NCI-H1417 treated with DMSO at 0.1 percent for 48 hours (cell line): ENCODE measurements around the gene PCDHGB5.
"Not testable (repeated sequence)": the region's sequence is repeated elsewhere in the genome, so short reads cannot be mapped to it uniquely, and the experiment has no call there.

Source experiments
- DNase-seq: peaks from one replicate; lab custom pipeline; 2025; lab: John Stamatoyannopoulos, UW

Gene PCDHGB5

GRCh38 chr5:141382469-141383294 lies 15.1 kb upstream of the PCDHGB5 start, which contains the start of gene PCDHGA7:
TSS of gene PCDHGA7 (plus strand) at chr5:141382742. CDS start at chr5:141382900, 158 bp downstream.
- no peak for DNase-seq

DNA sequence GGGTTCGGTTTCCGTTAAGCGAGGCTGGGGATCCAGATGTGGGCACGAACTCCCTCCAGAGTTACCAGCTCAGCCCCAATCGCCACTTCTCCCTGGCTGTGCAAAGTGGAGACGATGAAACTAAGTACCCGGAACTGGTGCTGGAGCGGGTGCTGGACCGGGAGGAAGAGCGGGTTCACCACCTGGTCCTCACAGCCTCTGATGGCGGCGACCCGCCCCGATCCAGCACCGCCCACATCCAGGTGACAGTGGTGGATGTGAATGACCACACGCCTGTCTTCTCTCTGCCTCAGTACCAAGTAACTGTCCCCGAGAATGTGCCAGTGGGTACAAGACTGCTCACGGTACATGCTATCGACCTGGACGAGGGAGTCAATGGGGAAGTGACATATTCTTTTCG lies 14.4 kb upstream of the PCDHGB5 start:
- DNase-seq = no peak

DNA sequence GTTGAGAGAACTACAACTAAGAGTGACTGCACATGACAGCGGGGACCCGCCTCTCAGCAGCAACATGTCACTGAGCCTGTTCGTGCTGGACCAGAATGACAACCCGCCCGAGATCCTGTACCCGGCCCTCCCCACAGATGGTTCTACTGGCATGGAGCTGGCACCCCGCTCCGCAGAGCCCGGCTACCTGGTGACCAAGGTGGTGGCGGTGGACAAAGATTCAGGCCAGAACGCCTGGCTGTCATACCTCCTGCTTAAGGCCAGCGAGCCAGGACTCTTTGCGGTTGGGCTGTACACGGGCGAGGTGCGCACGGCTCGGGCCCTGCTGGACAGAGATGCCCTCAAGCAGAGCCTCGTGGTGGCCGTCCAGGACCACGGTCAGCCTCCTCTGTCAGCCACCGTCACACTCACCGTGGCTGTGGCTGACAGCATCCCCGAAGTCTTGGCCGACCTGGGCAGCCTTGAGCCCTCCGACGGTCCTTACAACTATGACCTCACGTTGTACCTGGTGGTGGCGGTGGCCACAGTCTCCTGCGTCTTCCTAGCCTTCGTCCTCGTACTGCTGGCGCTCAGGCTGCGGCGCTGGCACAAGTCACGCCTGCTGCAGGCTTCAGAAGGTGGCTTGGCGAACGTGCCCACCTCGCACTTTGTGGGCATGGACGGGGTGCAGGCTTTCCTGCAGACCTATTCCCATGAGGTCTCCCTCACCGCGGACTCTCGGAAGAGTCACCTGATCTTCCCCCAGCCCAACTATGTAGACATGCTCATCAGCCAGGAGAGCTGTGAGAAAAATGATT lies 13.1 kb upstream of the PCDHGB5 start:
- no peak for DNase-seq

DNA sequence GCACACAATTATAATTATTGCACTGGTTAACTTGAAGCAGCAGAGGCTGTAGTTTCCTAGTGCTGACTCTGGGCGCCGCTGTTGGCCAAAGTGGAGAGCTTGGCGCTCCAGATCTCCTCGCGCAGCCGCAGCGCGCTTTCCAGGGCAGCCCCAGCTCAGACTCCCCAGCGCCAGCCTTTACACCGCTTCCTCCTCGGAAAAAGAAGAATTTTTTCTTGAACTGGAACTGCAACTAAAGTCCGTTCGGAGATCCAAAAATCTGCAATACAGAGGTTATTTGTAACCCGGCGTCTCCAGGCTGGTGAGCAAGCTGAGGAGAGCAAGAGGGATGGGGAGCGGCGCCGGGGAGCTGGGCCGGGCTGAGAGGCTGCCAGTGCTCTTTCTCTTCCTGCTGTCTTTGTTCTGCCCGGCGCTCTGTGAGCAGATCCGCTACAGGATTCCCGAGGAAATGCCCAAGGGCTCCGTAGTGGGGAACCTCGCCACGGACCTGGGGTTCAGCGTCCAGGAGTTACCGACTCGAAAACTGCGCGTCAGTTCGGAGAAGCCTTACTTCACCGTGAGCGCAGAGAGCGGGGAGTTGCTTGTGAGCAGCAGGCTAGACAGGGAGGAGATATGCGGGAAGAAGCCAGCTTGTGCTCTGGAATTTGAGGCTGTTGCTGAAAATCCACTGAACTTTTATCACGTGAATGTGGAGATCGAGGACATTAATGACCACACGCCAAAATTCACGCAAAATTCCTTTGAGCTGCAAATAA lies 10.0 kb upstream of the PCDHGB5 start, which contains the start of gene PCDHGB4:
Gene PCDHGB4, plus strand, starts transcription at position 142 of the 755 bp plus-strand sequence. Its CDS starts 187 bp downstream, at position 329.
- DNase-seq = not testable (repeated sequence)

GRCh38 chr5:141388661-141389060 lies 9.1 kb upstream of the PCDHGB5 start:
- DNase-seq = no peak

DNA sequence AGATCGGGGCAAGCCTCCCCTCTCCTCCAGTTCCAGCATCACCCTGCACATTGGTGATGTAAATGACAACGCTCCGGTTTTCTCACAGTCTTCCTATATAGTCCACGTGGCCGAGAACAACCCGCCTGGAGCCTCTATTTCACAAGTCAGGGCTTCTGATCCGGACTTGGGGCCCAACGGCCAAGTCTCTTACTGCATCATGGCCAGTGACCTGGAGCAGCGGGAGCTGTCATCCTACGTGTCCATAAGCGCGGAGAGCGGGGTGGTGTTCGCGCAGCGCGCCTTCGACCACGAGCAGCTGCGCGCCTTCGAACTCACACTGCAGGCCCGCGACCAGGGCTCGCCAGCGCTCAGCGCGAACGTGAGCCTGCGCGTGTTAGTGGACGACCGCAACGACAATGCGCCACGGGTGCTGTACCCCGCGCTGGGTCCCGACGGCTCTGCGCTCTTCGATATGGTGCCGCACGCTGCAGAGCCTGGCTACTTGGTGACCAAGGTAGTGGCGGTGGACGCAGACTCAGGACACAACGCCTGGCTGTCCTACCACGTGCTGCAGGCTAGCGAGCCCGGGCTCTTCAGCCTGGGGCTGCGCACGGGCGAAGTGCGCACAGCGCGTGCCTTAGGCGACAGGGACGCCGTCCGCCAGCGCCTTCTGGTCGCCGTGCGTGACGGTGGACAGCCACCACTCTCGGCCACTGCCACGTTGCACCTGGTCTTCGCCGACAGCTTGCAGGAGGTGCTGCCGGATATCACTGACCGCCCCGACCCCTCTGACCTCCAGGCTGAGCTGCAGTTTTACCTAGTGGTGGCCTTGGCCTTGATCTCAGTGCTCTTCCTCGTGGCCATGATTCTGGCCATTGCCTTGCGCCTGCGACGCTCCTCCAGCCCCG lies 8.3 kb upstream of the PCDHGB5 start:
- DNase-seq = no peak

DNA sequence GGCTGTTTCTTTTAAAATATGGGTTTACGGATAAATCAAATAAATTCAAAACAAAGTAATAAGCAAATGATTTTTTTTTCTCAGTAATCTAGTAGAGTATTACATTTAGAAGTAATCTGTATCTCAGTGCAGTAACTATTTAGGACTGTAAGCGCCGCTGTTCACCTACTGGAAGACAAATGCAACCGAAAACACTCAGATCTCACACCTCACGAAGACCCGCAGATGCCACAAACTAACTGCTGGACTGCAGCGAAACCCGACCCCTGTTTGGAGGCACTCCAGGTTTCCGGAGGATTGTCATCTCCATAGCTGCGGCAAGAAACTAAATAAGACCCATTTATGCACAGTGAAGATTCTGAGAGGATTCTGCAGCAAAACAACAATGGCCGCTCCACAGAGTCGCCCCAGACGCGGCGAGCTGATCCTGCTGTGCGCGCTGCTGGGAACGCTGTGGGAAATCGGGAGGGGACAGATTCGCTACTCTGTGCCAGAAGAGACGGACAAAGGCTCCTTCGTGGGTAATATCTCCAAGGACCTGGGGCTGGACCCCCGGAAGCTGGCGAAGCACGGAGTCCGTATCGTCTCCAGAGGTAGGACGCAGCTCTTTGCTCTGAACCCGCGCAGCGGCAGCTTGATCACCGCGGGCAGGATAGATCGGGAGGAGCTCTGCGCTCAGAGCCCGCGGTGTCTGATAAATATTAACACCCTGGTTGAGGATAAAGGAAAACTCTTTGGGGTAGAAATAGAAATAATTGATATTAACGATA lies 5.1 kb upstream of the PCDHGB5 start, which contains the start of gene PCDHGA8:
Gene PCDHGA8, plus strand, starts transcription at position 205 of the 770 bp plus-strand sequence. Its CDS starts 181 bp downstream, at position 386.
- DNase-seq = no peak

- no peak for DNase-seq
Observed at GRCh38 chr5:141393267-141393666, 4.5 kb upstream of the PCDHGB5 start.

DNA sequence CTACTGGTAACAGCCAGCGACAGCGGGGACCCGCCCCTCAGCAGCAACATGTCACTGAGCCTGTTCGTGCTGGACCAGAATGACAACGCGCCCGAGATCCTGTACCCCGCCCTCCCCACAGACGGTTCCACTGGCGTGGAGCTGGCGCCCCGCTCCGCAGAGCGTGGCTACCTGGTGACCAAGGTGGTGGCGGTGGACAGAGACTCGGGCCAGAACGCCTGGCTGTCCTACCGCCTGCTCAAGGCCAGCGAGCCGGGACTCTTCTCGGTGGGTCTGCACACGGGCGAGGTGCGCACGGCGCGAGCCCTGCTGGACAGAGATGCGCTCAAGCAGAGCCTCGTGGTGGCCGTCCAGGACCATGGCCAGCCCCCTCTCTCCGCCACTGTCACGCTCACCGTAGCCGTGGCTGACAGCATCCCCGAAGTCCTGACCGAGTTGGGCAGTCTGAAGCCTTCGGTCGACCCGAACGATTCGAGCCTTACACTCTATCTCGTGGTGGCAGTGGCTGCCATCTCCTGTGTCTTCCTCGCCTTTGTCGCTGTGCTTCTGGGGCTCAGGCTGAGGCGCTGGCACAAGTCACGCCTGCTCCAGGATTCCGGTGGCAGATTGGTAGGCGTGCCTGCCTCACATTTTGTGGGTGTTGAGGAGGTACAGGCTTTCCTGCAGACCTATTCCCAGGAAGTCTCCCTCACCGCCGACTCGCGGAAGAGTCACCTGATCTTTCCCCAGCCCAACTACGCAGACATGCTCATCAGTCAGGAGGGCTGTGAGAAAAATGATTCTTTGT lies 3.2 kb upstream of the PCDHGB5 start:
- DNase-seq = not testable (repeated sequence)

DNA sequence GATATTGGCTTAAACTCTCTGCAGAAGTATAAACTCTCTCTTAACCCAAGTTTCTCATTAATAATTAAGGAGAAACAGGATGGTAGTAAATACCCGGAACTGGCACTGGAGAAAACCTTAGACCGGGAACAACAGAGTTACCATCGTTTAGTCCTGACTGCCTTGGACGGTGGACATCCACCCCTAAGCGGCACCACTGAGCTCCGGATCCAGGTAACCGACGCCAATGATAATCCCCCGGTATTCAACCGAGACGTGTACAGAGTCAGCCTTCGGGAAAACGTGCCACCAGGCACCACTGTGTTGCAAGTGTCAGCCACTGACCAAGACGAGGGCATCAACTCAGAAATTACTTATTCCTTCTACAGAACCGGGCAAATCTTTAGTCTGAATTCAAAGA lies 861 bp downstream of the PCDHGB5 start:
- no peak for DNase-seq

DNA sequence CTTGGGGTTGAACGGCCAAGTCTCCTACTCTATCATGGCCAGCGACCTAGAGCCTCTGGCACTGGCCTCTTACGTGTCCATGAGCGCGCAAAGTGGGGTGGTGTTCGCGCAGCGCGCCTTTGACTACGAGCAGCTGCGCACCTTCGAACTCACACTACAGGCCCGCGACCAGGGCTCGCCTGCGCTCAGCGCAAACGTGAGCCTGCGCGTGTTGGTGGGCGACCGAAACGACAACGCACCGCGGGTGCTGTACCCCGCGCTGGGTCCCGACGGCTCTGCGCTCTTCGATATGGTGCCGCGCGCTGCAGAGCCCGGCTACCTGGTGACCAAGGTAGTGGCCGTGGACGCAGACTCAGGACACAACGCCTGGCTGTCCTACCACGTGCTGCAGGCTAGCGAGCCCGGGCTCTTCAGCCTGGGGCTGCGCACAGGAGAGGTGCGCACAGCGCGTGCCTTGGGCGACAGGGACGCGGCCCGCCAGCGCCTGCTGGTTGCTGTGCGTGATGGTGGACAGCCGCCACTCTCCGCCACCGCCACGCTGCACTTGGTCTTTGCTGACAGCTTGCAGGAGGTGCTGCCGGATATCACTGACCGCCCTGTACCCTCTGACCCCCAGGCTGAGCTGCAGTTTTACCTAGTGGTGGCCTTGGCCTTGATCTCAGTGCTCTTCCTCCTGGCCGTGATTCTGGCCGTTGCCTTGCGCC lies 2.0 kb downstream of the PCDHGB5 start:
- no peak for DNase-seq

- DNase-seq = no peak
Observed at GRCh38 chr5:141402553-141403243, 5.0 kb downstream of the PCDHGB5 start, which contains the start of gene PCDHGA9. TSS of gene PCDHGA9 (plus strand) at chr5:141402778. CDS start at chr5:141402953, 175 bp downstream.

DNA sequence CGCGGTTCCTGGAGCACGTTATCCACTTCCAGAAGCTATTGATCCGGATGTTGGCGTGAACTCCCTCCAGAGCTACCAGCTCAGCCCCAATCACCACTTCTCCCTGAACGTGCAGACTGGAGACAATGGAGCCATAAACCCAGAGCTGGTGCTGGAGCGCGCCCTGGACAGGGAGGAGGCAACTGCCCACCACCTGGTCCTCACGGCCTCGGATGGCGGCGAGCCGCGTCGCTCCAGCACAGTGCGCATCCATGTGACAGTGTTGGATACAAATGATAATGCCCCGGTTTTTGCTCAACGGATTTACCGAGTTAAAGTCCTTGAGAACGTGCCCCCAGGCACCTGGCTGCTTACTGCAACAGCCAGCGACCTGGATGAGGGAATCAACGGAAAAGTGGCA lies 5.6 kb downstream of the PCDHGB5 start:
- no peak for DNase-seq

DNA sequence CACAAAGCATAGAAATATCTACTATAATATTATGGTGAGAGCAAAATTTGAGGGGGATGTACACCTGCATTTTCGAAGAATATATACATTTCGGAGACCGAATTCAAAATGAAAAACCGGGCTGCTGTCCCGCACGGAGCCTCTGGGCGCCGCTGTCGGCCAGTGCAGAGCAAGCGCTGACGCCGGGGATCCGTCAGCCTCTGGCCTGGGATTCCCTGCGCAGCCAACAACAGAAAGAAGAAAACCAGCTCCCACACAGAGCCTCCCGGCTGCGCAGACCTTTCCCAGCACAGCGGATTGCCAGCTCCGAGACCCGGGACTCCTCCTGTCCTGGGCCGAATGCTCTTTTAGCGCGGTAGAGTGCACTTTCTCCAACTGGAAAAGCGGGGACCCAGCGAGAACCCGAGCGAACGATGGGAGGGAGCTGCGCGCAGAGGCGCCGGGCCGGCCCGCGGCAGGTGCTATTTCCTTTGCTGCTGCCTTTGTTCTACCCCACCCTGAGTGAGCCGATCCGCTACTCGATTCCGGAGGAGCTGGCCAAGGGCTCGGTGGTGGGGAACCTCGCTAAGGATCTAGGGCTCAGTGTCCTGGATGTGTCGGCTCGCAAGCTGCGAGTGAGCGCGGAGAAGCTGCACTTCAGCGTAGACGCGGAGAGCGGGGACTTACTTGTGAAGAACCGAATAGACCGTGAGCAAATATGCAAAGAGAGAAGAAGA lies 10.2 kb downstream of the PCDHGB5 start, which contains the start of gene PCDHGB6:
Gene PCDHGB6, plus strand, starts transcription at position 232 of the 716 bp plus-strand sequence. Its CDS starts 182 bp downstream, at position 414.
- DNase-seq = not testable (repeated sequence)

DNA sequence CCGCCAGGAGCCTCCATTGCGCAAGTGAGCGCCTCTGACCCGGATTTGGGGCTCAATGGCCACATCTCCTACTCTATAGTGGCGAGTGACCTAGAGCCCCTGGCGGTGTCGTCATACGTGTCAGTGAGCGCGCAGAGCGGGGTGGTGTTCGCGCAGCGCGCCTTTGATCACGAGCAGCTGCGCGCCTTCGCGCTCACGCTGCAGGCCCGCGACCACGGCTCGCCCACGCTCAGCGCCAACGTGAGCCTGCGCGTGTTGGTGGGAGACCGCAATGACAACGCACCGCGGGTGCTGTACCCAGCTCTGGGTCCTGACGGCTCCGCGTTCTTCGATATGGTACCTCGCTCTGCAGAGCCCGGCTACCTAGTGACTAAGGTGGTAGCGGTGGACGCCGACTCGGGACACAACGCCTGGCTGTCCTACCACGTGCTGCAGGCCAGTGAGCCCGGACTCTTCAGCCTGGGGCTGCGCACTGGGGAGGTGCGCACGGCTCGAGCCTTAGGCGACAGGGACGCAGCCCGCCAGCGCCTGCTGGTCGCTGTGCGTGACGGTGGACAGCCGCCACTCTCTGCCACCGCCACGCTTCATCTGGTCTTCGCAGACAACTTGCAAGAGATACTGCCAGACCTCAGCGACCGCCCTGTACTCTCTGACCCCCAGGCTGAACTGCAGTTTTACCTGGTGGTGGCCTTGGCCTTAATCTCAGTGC lies 12.0 kb downstream of the PCDHGB5 start:
- no peak for DNase-seq

GRCh38 chr5:141411575-141411974 lies 13.8 kb downstream of the PCDHGB5 start:
- no peak for DNase-seq
